Measurements from ENCODE around the gene GNG14.

DNA sequence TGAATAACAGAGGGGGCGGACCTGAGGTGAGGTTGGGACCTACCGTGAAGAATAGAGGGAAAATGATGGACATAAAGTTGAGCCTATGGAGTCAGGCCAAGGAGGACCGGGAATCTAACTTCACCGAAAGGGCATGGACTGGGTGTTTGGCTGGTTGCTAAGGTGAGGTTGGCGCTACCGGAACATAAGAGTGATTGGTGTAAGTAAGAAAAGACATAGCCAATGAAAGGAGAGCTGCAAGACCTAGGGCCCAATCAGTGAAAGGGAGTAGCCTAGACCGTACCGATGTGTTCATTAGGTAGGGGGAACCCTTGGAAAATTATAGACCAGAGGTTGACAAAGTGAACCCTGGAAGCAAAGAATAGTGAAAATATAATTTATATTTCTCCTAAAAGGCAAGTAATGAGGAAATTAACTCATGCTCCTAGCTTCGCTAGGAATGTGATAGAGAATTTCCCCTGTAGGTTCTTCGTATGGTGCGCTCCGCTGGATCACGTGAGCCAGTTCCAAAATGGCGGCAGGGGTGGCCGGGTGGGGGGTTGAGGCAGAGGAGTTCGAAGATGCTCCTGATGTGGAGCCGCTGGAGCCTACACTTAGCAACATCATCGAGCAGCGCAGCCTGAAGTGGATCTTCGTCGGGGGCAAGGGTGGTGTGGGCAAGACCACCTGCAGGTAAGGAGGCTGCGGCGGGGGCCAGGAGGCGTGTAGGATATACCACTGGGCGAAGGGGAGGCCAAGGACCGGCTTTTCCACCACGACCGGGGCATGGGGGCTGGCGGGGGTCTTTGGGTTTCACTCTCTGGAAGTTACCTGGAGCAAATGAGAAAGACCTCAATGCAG is 49.4 kb downstream of the GNG14 start, which contains the start of gene GET3:
- TF ChIP-seq, protein P1, sequence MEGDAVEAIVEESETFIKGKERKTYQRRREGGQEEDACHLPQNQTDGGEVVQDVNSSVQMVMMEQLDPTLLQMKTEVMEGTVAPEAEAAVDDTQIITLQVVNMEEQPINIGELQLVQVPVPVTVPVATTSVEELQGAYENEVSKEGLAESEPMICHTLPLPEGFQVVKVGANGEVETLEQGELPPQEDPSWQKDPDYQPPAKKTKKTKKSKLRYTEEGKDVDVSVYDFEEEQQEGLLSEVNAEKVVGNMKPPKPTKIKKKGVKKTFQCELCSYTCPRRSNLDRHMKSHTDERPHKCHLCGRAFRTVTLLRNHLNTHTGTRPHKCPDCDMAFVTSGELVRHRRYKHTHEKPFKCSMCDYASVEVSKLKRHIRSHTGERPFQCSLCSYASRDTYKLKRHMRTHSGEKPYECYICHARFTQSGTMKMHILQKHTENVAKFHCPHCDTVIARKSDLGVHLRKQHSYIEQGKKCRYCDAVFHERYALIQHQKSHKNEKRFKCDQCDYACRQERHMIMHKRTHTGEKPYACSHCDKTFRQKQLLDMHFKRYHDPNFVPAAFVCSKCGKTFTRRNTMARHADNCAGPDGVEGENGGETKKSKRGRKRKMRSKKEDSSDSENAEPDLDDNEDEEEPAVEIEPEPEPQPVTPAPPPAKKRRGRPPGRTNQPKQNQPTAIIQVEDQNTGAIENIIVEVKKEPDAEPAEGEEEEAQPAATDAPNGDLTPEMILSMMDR (conservative IDR thresholded peaks at IDR 0.05 in 1 of 2, IDR thresholded peaks at IDR 0.05 in 1 of 2; ENCODE audit: low read depth in 1 of 2, low read length in 2 of 2), result no peak
- no peak for TF ChIP-seq EZH2 (IDR thresholded peaks at IDR 0.05; ENCODE audit: low read length, missing control alignments)

All from fibroblast of lung (primary cell).